Endodermal cell (in vitro differentiated cells): ENCODE measurements around the gene CRYGB. TPM values are rescaled to one million over a fixed set of nuclear protein-coding genes. Genes with fewer than 3 reads are reported as not detected.
"Not testable (repeated sequence)": the region's sequence is repeated elsewhere in the genome, so short reads cannot be mapped to it uniquely, and the experiment has no call there.

Experiments used
- DNase-seq: peaks from one replicate; pipeline ENCODE4 v3.0.0-alpha.2; 2017
- H3K27ac ChIP-seq: 2 replicates; pipeline ENCODE4 v1.5.1; 2013; ENCODE audit warnings: mild to moderate bottlenecking, low read depth, low read length, moderate library complexity
- H3K27me3 ChIP-seq: 2 replicates; pipeline ENCODE4 v1.6.1; 2013; ENCODE audit warnings: mild to moderate bottlenecking, low read length, moderate library complexity; ENCODE audit not compliant: insufficient read depth, control insufficient read depth, poor library complexity, severe bottlenecking
- H3K36me3 ChIP-seq: 2 replicates; pipeline ENCODE4 v1.7.0; 2013; ENCODE audit warnings: mild to moderate bottlenecking, low read length, moderate library complexity; ENCODE audit not compliant: control insufficient read depth, insufficient read depth
- H3K4me1 ChIP-seq: one replicate; pipeline ENCODE4 v1.7.0; 2013; ENCODE audit warnings: low read length; ENCODE audit not compliant: control insufficient read depth, insufficient read depth
- H3K4me3 ChIP-seq: 2 replicates; pipeline ENCODE4 v1.5.1; 2013; ENCODE audit warnings: mild to moderate bottlenecking, low read length, moderate library complexity
- H3K9ac ChIP-seq: 2 replicates; pipeline ENCODE4 v1.6.1; 2013; ENCODE audit warnings: mild to moderate bottlenecking, low read length, moderate library complexity; ENCODE audit not compliant: poor library complexity, severe bottlenecking; ENCODE audit errors: extremely low read depth
- H3K9me3 ChIP-seq: 2 replicates; pipeline ENCODE4 v1.6.1; 2013; ENCODE audit warnings: mild to moderate bottlenecking, low read length, moderate library complexity; ENCODE audit not compliant: control insufficient read depth
- H3K27ac Mint-ChIP-seq: 2 replicates; pipeline ENCODE4 v1.8.0; 2020; ENCODE audit warnings: mixed read lengths
- H3K27me3 Mint-ChIP-seq: 2 replicates; pipeline ENCODE4 v1.8.0; 2021; ENCODE audit warnings: mild to moderate bottlenecking, mixed read lengths; ENCODE audit not compliant: insufficient read depth
- H3K36me3 Mint-ChIP-seq: 2 replicates; pipeline ENCODE4 v1.8.0; 2020; ENCODE audit warnings: low read depth, mixed read lengths
- H3K4me1 Mint-ChIP-seq: 2 replicates; pipeline ENCODE4 v1.8.0; 2020; ENCODE audit warnings: mixed read lengths
- H3K4me3 Mint-ChIP-seq: 2 replicates; pipeline ENCODE4 v1.8.0; 2020; ENCODE audit warnings: mild to moderate bottlenecking, moderate library complexity, mixed read lengths
- H3K9me3 Mint-ChIP-seq: 2 replicates; pipeline ENCODE4 v1.8.0; 2020; ENCODE audit warnings: mild to moderate bottlenecking, mixed read lengths
- WGBS, 2 experiments: methylation state at CpG; one replicate each; pipeline versions ENCODE4 v1.1.5 to v1.1.7; 2013; ENCODE audit warnings: missing lambda C conversion rate in 2 of 2, mixed read lengths in 1 of 2; ENCODE audit not compliant: insufficient coverage in 1 of 2, insufficient read length in 1 of 2; 5-methylcytosine and 5-hydroxymethylcytosine counted together
- total RNA-seq, 2 donors: library from RNA; stranded (reverse); fragmentation: NEBNext Ultra II Directional in 1 of 2; extraction: Animal tissue kit (Norgen Biotek cat#: 25700) in 1 of 2; gene quantifications; 2 replicates in 1 of 2; 3 replicates in 1 of 2; pipeline ENCODE4 v1.2.1, GENCODE V29; 2021
- TF ChIP-seq, protein P1 (sequence below): fragments of 200-600 bp; sonication (generic); conservative IDR thresholded peaks from 2 replicates; pipeline ENCODE4 v1.5.0; 2021; ENCODE audit warnings: antibody characterized with exemption, mild to moderate bottlenecking

The CRYGB gene
- total RNA-seq, 2 donors from 2014 or later = 0.46 TPM; not detected in 1

DNA sequence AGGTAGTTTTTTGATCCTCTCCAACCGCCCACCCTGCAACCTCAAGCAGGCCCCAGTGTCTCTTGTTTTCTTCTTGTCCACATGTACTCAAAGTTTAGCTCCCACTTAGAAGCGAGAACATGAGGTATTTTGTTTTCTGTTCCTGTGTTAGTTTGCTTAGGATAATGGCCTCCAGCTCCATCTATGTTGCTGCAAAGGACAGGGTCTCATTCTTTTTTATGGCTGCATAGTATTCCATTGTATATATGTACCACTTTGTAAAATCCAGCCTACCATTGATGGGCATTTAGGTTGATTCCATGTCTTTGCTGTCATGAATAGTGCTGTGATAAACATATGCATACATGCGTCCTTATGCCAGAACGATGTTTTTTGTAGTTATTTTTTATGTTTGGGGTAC, 18.9 kb downstream of the CRYGB start:
- no peaks in the 10 kb centered on the region for H3K4me1 ChIP-seq

DNA sequence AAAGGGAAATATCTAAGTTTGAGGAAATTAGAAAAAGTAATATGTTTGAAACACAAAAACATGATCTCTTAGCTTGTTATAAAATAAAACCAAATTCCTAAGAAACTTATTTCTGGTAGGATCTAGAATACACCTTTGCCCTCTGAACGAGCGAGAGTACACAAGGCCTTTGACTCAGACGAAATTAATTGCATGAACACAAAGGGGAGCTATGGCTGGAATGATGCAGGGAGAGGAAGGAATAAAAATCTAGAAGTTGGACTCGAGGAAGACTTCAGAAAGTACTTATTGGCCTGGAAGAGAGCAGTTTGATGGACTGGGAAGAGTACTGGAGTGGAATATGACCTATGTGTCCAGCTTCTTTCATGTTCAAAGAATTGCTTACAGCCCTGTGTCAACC, 20.7 kb downstream of the CRYGB start:
- Histone ChIP-seq H3K27ac (no peak overlapping the region), H3K4me3 (no peak overlapping the region), H3K36me3 (no peaks in the 10 kb centered on the region), H3K4me1 (no peaks in the 10 kb centered on the region), H3K9me3 (no peaks in the 10 kb centered on the region), H3K9ac (no peak overlapping the region), H3K27me3 (no peaks in the 10 kb centered on the region)
- TF ChIP-seq, protein P1, sequence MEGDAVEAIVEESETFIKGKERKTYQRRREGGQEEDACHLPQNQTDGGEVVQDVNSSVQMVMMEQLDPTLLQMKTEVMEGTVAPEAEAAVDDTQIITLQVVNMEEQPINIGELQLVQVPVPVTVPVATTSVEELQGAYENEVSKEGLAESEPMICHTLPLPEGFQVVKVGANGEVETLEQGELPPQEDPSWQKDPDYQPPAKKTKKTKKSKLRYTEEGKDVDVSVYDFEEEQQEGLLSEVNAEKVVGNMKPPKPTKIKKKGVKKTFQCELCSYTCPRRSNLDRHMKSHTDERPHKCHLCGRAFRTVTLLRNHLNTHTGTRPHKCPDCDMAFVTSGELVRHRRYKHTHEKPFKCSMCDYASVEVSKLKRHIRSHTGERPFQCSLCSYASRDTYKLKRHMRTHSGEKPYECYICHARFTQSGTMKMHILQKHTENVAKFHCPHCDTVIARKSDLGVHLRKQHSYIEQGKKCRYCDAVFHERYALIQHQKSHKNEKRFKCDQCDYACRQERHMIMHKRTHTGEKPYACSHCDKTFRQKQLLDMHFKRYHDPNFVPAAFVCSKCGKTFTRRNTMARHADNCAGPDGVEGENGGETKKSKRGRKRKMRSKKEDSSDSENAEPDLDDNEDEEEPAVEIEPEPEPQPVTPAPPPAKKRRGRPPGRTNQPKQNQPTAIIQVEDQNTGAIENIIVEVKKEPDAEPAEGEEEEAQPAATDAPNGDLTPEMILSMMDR = no peak
- Mint-ChIP-seq H3K27ac (no peak overlapping the region), H3K4me3 (no peak overlapping the region), H3K9me3 (no peaks in the 10 kb centered on the region), H3K4me1 (peaks cover 7% of the 10 kb centered on the region), H3K27me3 (no peaks in the 10 kb centered on the region), H3K36me3 (no peaks in the 10 kb centered on the region)
- WGBS, 2 experiments = 92 to 93% methylated on average over 4 of the region's 4 CpGs
- DNase-seq = no peak

More for the DNA sequence above, 18.9 kb downstream of the CRYGB start:
- H3K4me3 Mint-ChIP-seq = no peak overlapping the region
- no peaks in the 10 kb centered on the region for H3K9me3 Mint-ChIP-seq
- no peak overlapping the region for H3K9ac ChIP-seq
- H3K9me3 ChIP-seq = no peaks in the 10 kb centered on the region
- H3K4me1 Mint-ChIP-seq = peaks cover 13% of the 10 kb centered on the region
- WGBS, 2 experiments = 92 to 96% methylated on average over 2 to 4 of the region's 4 CpGs
- no peak overlapping the region for H3K27ac ChIP-seq
- no peak for DNase-seq
- H3K27me3 ChIP-seq = no peaks in the 10 kb centered on the region
- H3K27ac Mint-ChIP-seq = no peak overlapping the region
- H3K36me3 ChIP-seq = no peaks in the 10 kb centered on the region
- TF ChIP-seq, protein P1 = no peak
- no peaks in the 10 kb centered on the region for H3K27me3 Mint-ChIP-seq
- no peaks in the 10 kb centered on the region for H3K36me3 Mint-ChIP-seq
- H3K4me3 ChIP-seq = no peak overlapping the region

DNA sequence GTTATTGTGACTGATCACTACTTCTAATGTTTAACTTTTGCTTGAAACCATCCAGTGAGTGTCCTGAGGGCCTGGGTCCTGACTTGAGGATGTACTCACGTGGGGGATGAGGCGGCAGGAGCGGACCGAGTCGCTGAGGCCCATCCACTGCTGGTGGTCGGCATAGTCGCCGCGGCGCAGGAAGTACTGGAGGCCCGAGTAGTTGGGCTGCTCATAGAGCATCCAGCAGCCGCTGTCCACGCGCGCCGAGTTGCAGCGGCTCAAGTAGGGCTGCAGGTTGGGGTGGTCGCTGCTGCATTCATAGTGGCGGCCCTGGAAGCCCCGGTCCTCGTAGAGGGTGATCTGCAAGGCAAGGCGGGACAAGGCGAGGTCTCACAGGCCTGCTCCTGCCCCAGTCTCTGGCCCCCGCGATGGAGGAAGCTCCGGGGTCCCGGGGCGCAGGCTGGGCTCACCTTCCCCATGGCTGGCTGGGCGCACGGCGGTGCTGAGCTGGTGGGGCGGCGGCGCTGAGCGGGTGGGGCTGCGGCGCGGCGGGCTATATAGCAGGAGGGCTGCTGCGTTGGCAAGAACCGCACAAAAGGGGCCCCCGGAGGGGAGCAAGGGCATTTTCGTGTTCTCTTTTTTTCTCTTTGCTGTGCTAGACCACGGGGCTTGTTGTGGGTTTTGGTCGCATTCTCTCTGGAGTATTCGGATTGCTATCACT, 21.8 kb downstream of the CRYGB start, which contains the start of gene CRYGD:
CRYGD (minus strand) TSS at position 512 of the 703 bp plus-strand sequence; CDS start at position 461, 51 bp downstream.
- not testable (repeated sequence) for H3K9me3 ChIP-seq, H3K9ac ChIP-seq, H3K36me3 ChIP-seq, H3K27ac ChIP-seq, H3K4me1 ChIP-seq, H3K27me3 Mint-ChIP-seq, H3K27ac Mint-ChIP-seq, H3K4me1 Mint-ChIP-seq, H3K27me3 ChIP-seq, H3K4me3 ChIP-seq, H3K36me3 Mint-ChIP-seq, H3K9me3 Mint-ChIP-seq
- WGBS, 2 experiments = 84 to 94% methylated on average over 25 to 46 of the region's 46 CpGs
- peak within 1 kb of the TSS; percentile 50 for H3K4me3 Mint-ChIP-seq
- peak; percentile 82 for DNase-seq
